ENCODE measurements around the gene FAM120AOS. TPM values are rescaled to one million over a fixed set of nuclear protein-coding genes. Genes with fewer than 3 reads are reported as not detected.

FAM120AOS gene
- total RNA-seq = 10 to 100 TPM; 34.9 to 35.4 TPM

- H3K4me1 Mint-ChIP-seq = peaks cover 52% of the 10 kb centered on the region
- H3K36me3 Mint-ChIP-seq (ENCODE audit: low read depth) = peaks cover 30% of the 10 kb centered on the region
- DNase-seq = peak; percentile 88
- peak within 1 kb of the TSS; percentile 93 for H3K4me3 Mint-ChIP-seq
- CTCF ChIA-PET = interaction anchor here (1.0 to 6.6 kb wide), 5 partner anchors 12 to 113 kb away, joined by 3 to 26 read pairs (median 4); no protein-coding TSS in a partner anchor
- POLR2A ChIA-PET = interaction anchor here (0.6 to 0.8 kb wide), 2 partner anchors 12 to 110 kb away, joined by 3 read pairs; no protein-coding TSS in a partner anchor
- no peaks in the 10 kb centered on the region for H3K27me3 Mint-ChIP-seq
- peak within 1 kb of the TSS; percentile 95 for H3K27ac Mint-ChIP-seq
- H3K9me3 Mint-ChIP-seq = no peaks in the 10 kb centered on the region
Measured at GRCh38 chr9:93453047-93453914, at the start of gene FAM120AOS. Gene FAM120AOS, minus strand, starts transcription at chr9:93453581. Its CDS starts 872 bp downstream, at chr9:93452709.

- H3K9me3 Mint-ChIP-seq = no peaks in the 10 kb centered on the region
- H3K4me3 Mint-ChIP-seq = peak overlapping the region; percentile 74
- H3K36me3 Mint-ChIP-seq (ENCODE audit: low read depth) = peaks cover 72% of the 10 kb centered on the region
- H3K4me1 Mint-ChIP-seq = peaks cover 46% of the 10 kb centered on the region
- ChIA-PET POLR2A (no interaction called here), CTCF (interaction anchor here (1.5 kb wide), 1 partner anchor 10 kb away, joined by 4 read pairs; no protein-coding TSS in a partner anchor)
- H3K27me3 Mint-ChIP-seq = no peaks in the 10 kb centered on the region
- no peak for DNase-seq
- H3K27ac Mint-ChIP-seq = peak overlapping the region; percentile 75
Measured at GRCh38 chr9:93501406-93501805, 48.0 kb upstream of the FAM120AOS start.

GRCh38 chr9:93500571-93501298, 47.4 kb upstream of the FAM120AOS start:
- ChIA-PET POLR2A (no interaction called here), CTCF (no interaction called here)
- Mint-ChIP-seq H3K27me3 (no peaks in the 10 kb centered on the region), H3K36me3 (ENCODE audit: low read depth) (peaks cover 69% of the 10 kb centered on the region), H3K4me3 (peak overlapping the region; percentile 74), H3K27ac (peak overlapping the region; percentile 75), H3K9me3 (no peaks in the 10 kb centered on the region), H3K4me1 (peaks cover 43% of the 10 kb centered on the region)
- DNase-seq = no peak

GRCh38 chr9:93496285-93496684, 42.9 kb upstream of the FAM120AOS start:
- Mint-ChIP-seq H3K27ac (no peak overlapping the region), H3K4me1 (peaks cover 17% of the 10 kb centered on the region), H3K36me3 (ENCODE audit: low read depth) (peaks cover 49% of the 10 kb centered on the region), H3K27me3 (no peaks in the 10 kb centered on the region), H3K9me3 (no peaks in the 10 kb centered on the region), H3K4me3 (no peak overlapping the region)
- DNase-seq = no peak
- ChIA-PET CTCF (no interaction called here), POLR2A (no interaction called here)

- POLR2A ChIA-PET = no interaction called here
- H3K4me3 Mint-ChIP-seq = no peak overlapping the region
- no peaks in the 10 kb centered on the region for H3K27me3 Mint-ChIP-seq
- H3K36me3 Mint-ChIP-seq (ENCODE audit: low read depth) = peaks cover 39% of the 10 kb centered on the region
- no peak overlapping the region for H3K27ac Mint-ChIP-seq
- no peak for DNase-seq
- peaks cover 3% of the 10 kb centered on the region for H3K4me1 Mint-ChIP-seq
- CTCF ChIA-PET = no interaction called here
- H3K9me3 Mint-ChIP-seq = no peaks in the 10 kb centered on the region
Measured at GRCh38 chr9:93493949-93494348, 40.6 kb upstream of the FAM120AOS start.

- H3K4me1 Mint-ChIP-seq = peaks cover 15% of the 10 kb centered on the region
Measured at GRCh38 chr9:93492327-93492726, 38.9 kb upstream of the FAM120AOS start.

GRCh38 chr9:93491593-93492232, 38.3 kb upstream of the FAM120AOS start:
- CTCF ChIA-PET = interaction anchor here (1.2 to 1.3 kb wide), 2 partner anchors 10 to 14 kb away, joined by 4 read pairs; no protein-coding TSS in a partner anchor
- POLR2A ChIA-PET = no interaction called here
- H3K4me1 Mint-ChIP-seq = peaks cover 18% of the 10 kb centered on the region

More at GRCh38 chr9:93492327-93492726, 38.9 kb upstream of the FAM120AOS start:
- no peak for DNase-seq
- H3K27me3 Mint-ChIP-seq = no peaks in the 10 kb centered on the region
- CTCF ChIA-PET = interaction anchor here (1.2 kb wide), 1 partner anchor 14 kb away, joined by 4 read pairs; no protein-coding TSS in a partner anchor
- H3K4me3 Mint-ChIP-seq = no peak overlapping the region
- H3K27ac Mint-ChIP-seq = no peak overlapping the region
- POLR2A ChIA-PET = no interaction called here
- H3K9me3 Mint-ChIP-seq = no peaks in the 10 kb centered on the region
- H3K36me3 Mint-ChIP-seq (ENCODE audit: low read depth) = peaks cover 40% of the 10 kb centered on the region

GRCh38 chr9:93488244-93488643, 34.9 kb upstream of the FAM120AOS start:
- Mint-ChIP-seq H3K27ac (peak overlapping the region; percentile 14), H3K4me3 (no peak overlapping the region), H3K36me3 (ENCODE audit: low read depth) (peaks cover 42% of the 10 kb centered on the region), H3K27me3 (no peaks in the 10 kb centered on the region), H3K9me3 (peaks cover 4% of the 10 kb centered on the region), H3K4me1 (peaks cover 25% of the 10 kb centered on the region)
- POLR2A ChIA-PET = no interaction called here
- CTCF ChIA-PET = interaction anchor here (0.8 kb wide), 2 partner anchors 15 to 19 kb away, joined by 3 read pairs; no protein-coding TSS in a partner anchor
- DNase-seq = no peak

More at GRCh38 chr9:93491593-93492232, 38.3 kb upstream of the FAM120AOS start:
- no peaks in the 10 kb centered on the region for H3K27me3 Mint-ChIP-seq
- H3K9me3 Mint-ChIP-seq = no peaks in the 10 kb centered on the region
- H3K27ac Mint-ChIP-seq = no peak overlapping the region
- H3K36me3 Mint-ChIP-seq (ENCODE audit: low read depth) = peaks cover 40% of the 10 kb centered on the region
- no peak overlapping the region for H3K4me3 Mint-ChIP-seq
- DNase-seq = no peak

GRCh38 chr9:93486268-93486667, 32.9 kb upstream of the FAM120AOS start:
- H3K27ac Mint-ChIP-seq = no peak overlapping the region
- H3K4me1 Mint-ChIP-seq = peaks cover 32% of the 10 kb centered on the region
- peaks cover 4% of the 10 kb centered on the region for H3K9me3 Mint-ChIP-seq
- peaks cover 53% of the 10 kb centered on the region for H3K36me3 Mint-ChIP-seq (ENCODE audit: low read depth)
- H3K27me3 Mint-ChIP-seq = no peaks in the 10 kb centered on the region
- H3K4me3 Mint-ChIP-seq = no peak overlapping the region
- POLR2A ChIA-PET = no interaction called here
- no peak for DNase-seq
- CTCF ChIA-PET = no interaction called here

GRCh38 chr9:93483497-93483896, 30.1 kb upstream of the FAM120AOS start:
- ChIA-PET POLR2A (no interaction called here), CTCF (interaction anchor here (0.6 to 1.0 kb wide), 2 partner anchors 15 to 921 kb away, joined by 3 read pairs; no protein-coding TSS in a partner anchor)
- Mint-ChIP-seq H3K27ac (no peak overlapping the region), H3K9me3 (peaks cover 4% of the 10 kb centered on the region), H3K27me3 (no peaks in the 10 kb centered on the region), H3K4me1 (peaks cover 38% of the 10 kb centered on the region), H3K4me3 (no peak overlapping the region), H3K36me3 (ENCODE audit: low read depth) (peaks cover 48% of the 10 kb centered on the region)
- DNase-seq = no peak

- POLR2A ChIA-PET = no interaction called here
- H3K9me3 Mint-ChIP-seq = peaks cover 4% of the 10 kb centered on the region
Measured at GRCh38 chr9:93480728-93481324, 27.4 kb upstream of the FAM120AOS start.

GRCh38 chr9:93480262-93480661, 26.9 kb upstream of the FAM120AOS start:
- Mint-ChIP-seq H3K4me3 (no peak overlapping the region), H3K4me1 (peaks cover 24% of the 10 kb centered on the region), H3K27me3 (no peaks in the 10 kb centered on the region), H3K9me3 (peaks cover 4% of the 10 kb centered on the region), H3K27ac (no peak overlapping the region), H3K36me3 (ENCODE audit: low read depth) (peaks cover 47% of the 10 kb centered on the region)
- ChIA-PET CTCF (no interaction called here), POLR2A (no interaction called here)
- DNase-seq = no peak

More at GRCh38 chr9:93480728-93481324, 27.4 kb upstream of the FAM120AOS start:
- Mint-ChIP-seq H3K27ac (peak overlapping the region; percentile 78), H3K4me3 (no peak overlapping the region), H3K27me3 (no peaks in the 10 kb centered on the region), H3K36me3 (ENCODE audit: low read depth) (peaks cover 49% of the 10 kb centered on the region), H3K4me1 (peaks cover 25% of the 10 kb centered on the region)
- no peak for DNase-seq
- CTCF ChIA-PET = interaction anchor here (0.7 to 1.4 kb wide), 2 partner anchors 10 to 24 kb away, joined by 3 read pairs; no protein-coding TSS in a partner anchor

Data from activated CD4-positive, alpha-beta T cell treated with anti-CD3 and anti-CD28 coated beads, Interleukin-2, amount 10 ng/mL, durations not matched to agents 7 days and 5 days (primary cell).